SK-N-SH treated with all-trans-retinoic acid at 6 μM for 48 hours (cell line): ENCODE results near the gene IL23R.

Experiments
- ARNTL ChIP-seq: fragments of 450-650 bp; formaldehyde crosslinking; IDR thresholded peaks from 2 replicates; pipeline ENCODE4 v1.5.0; 2020; ENCODE audit warnings: low read depth, mild to moderate bottlenecking, moderate library complexity, borderline replicate concordance
- CSDC2 ChIP-seq: fragments of 250-450 bp; sonication (Bioruptor Pico); IDR thresholded peaks from 2 replicates; pipeline ENCODE4 v1.5.0; 2020; ENCODE audit warnings: mild to moderate bottlenecking, moderate library complexity
- ESRRG ChIP-seq: fragments of 250-450 bp; sonication (Bioruptor Pico); IDR thresholded peaks from 2 replicates; pipeline ENCODE4 v1.6.1; 2021; ENCODE audit warnings: mild to moderate bottlenecking
- ISL1 ChIP-seq: fragments of 250-450 bp; sonication (Bioruptor Pico); IDR thresholded peaks from 2 replicates; pipeline ENCODE4 v2.1.2; 2022; ENCODE audit warnings: mild to moderate bottlenecking, moderate library complexity
- OSR1 ChIP-seq: fragments of 250-450 bp; sonication (Bioruptor Pico); IDR thresholded peaks from 2 replicates; pipeline ENCODE4 v1.8.0; 2022; ENCODE audit warnings: moderate library complexity, mild to moderate bottlenecking, inconsistent platforms
- PATZ1 ChIP-seq: fragments of 250-450 bp; sonication (Bioruptor Pico); IDR thresholded peaks from 2 replicates; pipeline ENCODE4 v1.8.0; 2020; ENCODE audit warnings: mild to moderate bottlenecking, moderate library complexity, borderline replicate concordance
- RARB ChIP-seq: fragments of 250-450 bp; sonication (Bioruptor Pico); IDR thresholded peaks from 2 replicates; pipeline ENCODE4 v1.8.0; 2021; ENCODE audit warnings: mild to moderate bottlenecking, moderate library complexity
- ZFP3 ChIP-seq: fragments of 250-450 bp; sonication (Bioruptor Pico); IDR thresholded peaks from 2 replicates; pipeline ENCODE4 v1.5.0; 2020; ENCODE audit warnings: mild to moderate bottlenecking, moderate library complexity
- ZFP30 ChIP-seq: fragments of 450-650 bp; formaldehyde crosslinking; IDR thresholded peaks from 2 replicates; pipeline ENCODE4 v1.5.0; 2022; ENCODE audit warnings: mild to moderate bottlenecking, moderate library complexity

GRCh38 chr1:67134695-67135094, 31.6 kb upstream of the IL23R start, which contains the start of gene C1orf141:
- TF ChIP-seq ARNTL, result no peak
- no peak for TF ChIP-seq RARB (CRISPR knock-in tag)
- TF ChIP-seq ZFP3 (CRISPR knock-in tag), result no peak
- no peak for TF ChIP-seq ISL1 (CRISPR knock-in tag)
- TF ChIP-seq CSDC2 (CRISPR knock-in tag), result no peak
- TF ChIP-seq ZFP30 (CRISPR knock-in tag), result no peak
- TF ChIP-seq OSR1, result no peak
- no peak for TF ChIP-seq ESRRG (CRISPR knock-in tag)
- no peak for TF ChIP-seq PATZ1 (CRISPR knock-in tag)
